Left hindlimb (tissue), 1 donor: ENCODE data around the gene KCNIP4.

Experiments
- DNase-seq: peaks from one replicate; pipeline ENCODE4 v3.0.0-alpha.2; 2018

KCNIP4 gene

GRCh38 chr4:21139327-21139726 lies 809.2 kb downstream of the KCNIP4 start:
- no peak for DNase-seq

DNA sequence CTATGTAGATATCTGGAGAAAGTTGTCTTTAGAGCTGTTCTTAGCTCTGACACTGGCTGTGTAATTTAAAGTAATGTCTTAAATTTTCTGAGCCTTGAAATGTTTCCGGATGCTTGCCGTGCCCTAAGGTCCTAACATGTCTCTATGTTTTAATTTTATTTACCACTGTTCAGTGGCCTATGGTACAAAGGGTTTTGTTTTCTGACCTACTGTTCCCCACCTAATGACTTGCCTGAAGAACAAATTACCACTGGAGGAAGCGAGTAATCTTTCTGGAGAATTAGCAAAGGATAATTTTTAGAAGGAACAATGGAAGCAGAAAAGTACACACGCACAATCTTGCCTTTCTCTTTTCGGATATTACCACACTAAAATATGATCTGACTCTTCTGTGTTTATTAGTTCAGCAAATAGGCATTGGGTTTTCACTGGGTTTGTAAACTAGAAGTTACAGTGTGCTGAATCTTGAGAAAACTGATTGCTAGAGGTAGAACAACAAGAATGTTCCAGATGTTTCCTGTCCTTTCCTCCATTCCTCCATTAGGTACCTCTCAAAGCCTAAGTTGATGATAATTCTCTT lies 812.4 kb downstream of the KCNIP4 start:
- DNase-seq: no peak

GRCh38 chr4:21134994-21135393 lies 813.6 kb downstream of the KCNIP4 start:
- no peak for DNase-seq

- no peak for DNase-seq
Observed at GRCh38 chr4:21130606-21131005, 818.0 kb downstream of the KCNIP4 start.

- no peak for DNase-seq
Observed at GRCh38 chr4:21126014-21126512, 822.5 kb downstream of the KCNIP4 start.

DNA sequence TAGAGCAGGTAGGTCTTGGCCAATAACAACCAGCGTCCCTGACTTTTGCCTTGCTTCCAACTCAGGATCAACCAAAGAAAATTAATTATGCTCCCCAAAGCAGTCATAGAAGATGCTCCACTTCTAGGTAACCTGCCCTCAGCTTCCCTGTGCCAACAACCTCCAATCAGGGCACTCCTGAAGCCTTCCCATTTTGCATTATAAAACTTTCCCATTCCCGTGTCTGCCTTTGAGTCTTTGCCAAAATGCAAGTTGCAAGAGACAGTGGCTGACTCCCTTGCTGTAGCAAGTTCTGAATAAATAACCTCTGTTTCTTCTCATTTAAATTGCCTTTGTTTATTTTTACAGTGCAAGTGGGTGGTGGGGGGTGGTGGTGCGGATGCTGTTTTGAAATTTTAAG lies 830.3 kb downstream of the KCNIP4 start:
- DNase-seq: no peak

DNA sequence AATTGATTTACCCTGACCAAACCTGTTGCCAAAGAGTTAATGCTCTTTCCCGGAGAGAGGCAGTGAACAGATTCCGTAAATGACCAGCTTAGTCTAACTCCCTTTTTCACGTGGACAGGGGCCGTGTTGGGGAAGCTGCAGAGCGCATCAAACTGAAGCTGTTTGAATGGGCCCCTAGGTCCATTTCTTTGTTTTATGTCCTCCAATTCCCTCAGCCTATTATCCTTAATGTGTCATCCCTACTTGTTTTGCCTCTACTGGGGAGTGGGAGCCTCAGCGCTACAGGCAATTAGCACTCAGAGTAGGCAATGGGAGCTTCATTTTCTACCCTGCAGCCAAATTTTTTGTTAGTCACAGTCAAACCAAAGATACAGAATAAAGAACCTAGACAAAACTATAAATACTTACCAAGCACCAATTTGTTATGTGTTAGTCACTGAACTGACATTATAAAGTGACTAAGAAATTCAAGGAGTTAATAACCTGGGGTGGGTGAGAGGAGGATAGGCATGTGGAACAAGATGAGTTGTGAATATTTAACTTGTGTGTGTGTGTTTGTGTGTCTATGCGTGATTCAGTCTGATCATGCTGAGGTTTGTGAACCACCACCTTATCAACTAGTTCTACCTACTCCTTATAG lies 830.9 kb downstream of the KCNIP4 start:
- no peak for DNase-seq

- DNase-seq: no peak
Observed at GRCh38 chr4:21113496-21114223, 834.9 kb downstream of the KCNIP4 start.

DNA sequence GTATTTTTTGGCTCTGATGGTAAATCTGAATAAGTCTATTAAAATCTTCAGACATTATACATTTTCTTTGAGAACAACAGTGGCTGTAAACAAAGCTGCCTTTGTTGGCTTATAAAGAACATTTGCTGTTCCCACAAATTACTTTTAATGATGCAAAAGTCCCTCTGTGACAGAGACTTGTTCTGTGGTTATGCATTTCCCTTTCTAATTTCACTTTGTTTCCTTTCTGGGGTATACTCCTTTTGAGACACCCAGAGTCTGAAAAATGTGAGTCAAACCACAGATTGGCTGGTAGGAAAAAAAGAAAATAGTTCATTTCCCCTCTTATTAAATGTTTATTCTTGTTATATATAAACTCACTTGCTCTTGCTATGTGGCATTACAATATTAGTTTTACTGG lies 845.9 kb downstream of the KCNIP4 start:
- DNase-seq: no peak

GRCh38 chr4:21097865-21098264 lies 850.7 kb downstream of the KCNIP4 start:
- DNase-seq: no peak

DNA sequence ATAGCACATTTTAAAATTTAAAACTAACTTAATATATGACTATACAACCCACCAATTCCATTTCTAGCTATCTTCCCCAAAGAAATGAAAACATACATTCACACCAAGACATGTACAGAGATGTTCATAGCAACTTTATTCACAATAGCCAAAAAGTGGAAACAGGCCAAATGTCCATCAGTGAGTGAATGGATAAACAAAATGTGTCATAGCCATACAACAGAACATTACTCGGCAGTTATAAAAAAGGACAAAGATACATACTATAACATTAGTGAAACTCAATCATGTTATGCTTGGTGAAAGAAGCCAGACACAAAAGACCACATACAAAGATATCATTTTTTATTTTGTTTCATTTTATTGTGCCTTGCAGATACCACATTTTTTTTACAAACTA lies 851.5 kb downstream of the KCNIP4 start:
- no peak for DNase-seq

GRCh38 chr4:21092531-21092930 lies 856.0 kb downstream of the KCNIP4 start:
- no peak for DNase-seq

DNA sequence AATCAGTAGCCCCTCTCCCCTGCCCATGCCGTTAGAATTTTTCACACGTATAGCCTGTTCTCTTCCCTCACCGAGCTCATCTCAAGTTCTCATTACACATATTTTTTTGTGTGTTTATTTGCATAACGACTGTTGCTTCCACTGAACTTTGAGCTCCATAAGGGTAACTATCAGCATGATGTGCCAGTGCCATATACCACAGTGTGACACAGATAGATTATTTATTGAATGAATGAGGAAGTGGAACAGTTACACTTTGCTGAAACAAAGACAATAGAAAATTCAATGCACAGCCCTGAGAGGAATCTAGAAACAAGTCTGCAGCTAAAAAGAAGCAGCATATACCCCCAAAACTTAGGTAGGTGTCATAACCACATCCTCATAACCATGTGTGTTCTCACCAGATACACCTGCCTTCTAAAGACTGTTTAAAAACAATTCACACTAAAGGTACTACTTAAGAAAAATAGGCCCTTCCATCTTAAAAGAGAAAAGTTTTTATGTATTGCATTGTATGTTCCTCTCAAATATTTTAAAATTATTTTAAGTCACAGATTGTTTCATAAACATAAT lies 858.4 kb downstream of the KCNIP4 start:
- no peak for DNase-seq

GRCh38 chr4:21083413-21083812 lies 865.2 kb downstream of the KCNIP4 start:
- no peak for DNase-seq

- DNase-seq: no peak
Observed at GRCh38 chr4:21077967-21078366, 870.6 kb downstream of the KCNIP4 start.

- DNase-seq: no peak
Observed at GRCh38 chr4:21067351-21067750, 881.2 kb downstream of the KCNIP4 start.

DNA sequence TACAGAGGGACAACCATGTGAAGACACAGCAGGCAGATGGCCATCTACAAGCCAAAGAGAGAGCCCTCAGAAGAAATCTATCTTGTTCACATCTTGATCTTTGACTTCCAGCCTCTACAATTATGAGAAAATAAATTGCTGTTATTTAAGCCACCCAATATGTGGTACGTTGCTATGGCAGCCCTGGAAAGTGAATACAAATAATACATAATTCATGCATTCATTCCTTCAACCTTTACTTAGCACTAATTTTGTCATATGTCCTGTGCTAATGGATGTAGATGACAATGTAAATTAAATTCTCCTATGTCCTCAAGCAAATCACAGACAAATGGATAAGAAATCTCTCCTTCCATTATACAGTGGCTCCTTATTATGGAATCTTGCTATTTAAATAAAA lies 886.7 kb downstream of the KCNIP4 start:
- no peak for DNase-seq

GRCh38 chr4:21046141-21046540 lies 902.4 kb downstream of the KCNIP4 start:
- DNase-seq: no peak

DNA sequence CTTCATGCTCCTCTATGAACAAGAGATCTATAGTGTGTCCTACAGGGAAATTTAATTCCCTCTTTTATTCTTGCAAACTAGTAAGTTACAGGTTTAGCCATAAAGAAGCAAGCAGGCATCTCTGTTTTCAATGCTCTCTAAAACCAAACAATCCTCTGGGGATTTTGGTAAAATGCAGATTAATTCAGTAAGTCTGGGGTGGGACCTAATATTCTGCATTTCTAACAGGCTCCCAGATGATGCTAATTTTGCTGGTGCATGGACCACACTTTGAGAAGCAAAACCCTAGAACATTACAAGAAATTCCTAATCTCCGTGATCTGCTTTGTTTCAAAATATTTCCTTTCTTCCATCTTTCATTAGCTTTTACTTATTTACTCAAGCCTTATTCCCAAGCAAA lies 903.5 kb downstream of the KCNIP4 start:
- DNase-seq: no peak

DNA sequence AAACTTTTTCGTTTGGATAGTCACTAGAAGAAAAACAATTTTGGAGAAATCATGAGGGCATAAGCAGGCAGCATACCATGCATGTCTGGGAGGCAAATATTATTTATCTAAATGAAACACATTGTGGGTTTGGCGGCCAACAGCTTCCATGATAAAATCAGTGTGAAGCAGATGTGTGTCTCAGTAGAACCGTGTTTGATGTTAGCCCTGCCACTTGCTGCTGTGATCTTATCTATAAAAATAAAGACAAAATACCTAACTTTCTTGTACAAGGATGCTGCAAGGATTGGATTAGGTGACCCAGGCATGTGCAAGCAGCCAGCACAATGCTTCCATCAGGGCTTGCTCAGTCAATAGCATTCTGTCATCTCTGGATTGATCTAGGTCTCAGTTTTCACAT lies 906.9 kb downstream of the KCNIP4 start:
- no peak for DNase-seq

GRCh38 chr4:21034728-21035127 lies 913.8 kb downstream of the KCNIP4 start:
- DNase-seq: no peak

GRCh38 chr4:21032089-21032645 lies 916.4 kb downstream of the KCNIP4 start:
- DNase-seq: no peak

DNA sequence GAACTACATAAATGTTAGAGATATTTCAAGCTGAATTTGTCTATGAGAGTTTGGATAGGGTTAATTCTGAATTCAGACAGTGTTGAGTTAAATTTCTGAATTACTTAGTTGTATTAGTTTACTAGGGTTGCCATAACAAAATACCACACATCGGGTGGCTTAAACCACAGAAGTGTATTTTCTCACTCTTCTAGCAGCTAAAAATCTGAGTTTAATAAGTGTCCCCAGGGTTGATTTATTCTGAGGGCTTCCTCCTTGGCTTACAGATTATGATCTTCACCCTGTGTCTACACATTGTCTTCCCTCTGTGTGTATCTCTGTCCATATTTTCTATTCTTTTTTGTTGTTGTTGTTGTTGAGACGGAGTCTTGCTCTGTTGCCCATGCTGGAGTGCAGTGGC lies 929.8 kb downstream of the KCNIP4 start:
- DNase-seq: no peak

GRCh38 chr4:21013501-21013900 lies 935.1 kb downstream of the KCNIP4 start:
- DNase-seq: no peak
